GM18868 (cell line): ENCODE data around the gene SCN7A.
"Not testable (repeated sequence)": the region's sequence is repeated elsewhere in the genome, so short reads cannot be mapped to it uniquely, and the experiment has no call there.

Experiments used
- ATAC-seq: cut with Tn5 transposase; IDR thresholded peaks from one replicate; pipeline ENCODE4 v1.9.1; 2021; ENCODE audit warnings: mild to moderate bottlenecking, moderate library complexity; ENCODE audit not compliant: unreplicated experiment

Gene SCN7A

DNA sequence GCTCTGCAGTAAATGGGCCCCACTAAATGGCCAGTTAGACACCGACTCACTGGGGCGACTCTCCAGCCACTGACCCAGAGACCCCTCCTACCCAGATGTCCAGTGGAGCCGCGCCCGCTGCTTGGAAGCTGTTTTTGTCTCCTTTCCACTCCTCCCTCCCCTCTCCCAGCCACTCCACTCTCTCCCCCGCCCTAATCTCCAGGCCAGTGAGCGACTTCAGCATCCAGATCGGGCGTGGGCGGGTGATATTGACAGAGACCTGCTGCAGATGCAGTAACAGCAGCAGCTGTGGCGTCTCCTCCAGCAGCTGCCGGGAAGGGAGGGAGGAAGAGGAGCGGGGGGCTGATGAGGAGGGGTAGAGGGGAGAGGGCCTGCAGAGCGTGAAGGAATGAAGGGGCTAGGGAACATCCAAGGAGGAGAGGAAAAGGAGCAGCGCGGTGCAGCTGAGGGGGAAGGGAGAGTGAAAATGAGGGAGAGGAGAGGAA lies at the start of gene SCN7A:
SCN7A (minus strand) TSS at position 110 of the 485 bp plus-strand sequence. CDS start 16,553 bp downstream, outside the sequence.
- no peak for ATAC-seq

GRCh38 chr2:166539340-166540162 lies 45.5 kb upstream of the SCN7A start:
- ATAC-seq: peak; percentile 97

DNA sequence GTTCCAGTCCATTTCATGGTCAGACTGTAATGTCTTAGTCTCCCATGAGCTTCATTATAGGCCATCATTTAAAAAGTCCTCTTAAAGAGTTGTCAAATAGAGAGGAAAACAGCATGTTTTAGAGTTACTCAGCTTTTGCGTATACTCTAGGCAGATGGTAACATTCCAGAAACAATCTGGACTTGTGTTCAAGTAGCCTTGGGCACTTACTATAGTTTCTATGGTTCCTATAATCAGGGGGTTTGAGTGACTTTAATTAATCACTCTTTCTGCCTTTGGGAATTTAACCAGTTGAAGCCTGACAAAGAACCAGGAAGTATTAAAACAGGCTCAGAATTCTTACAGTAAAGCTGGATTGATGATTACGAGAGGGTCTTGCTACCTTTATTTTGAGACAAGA lies 42.1 kb upstream of the SCN7A start:
- ATAC-seq: no peak

DNA sequence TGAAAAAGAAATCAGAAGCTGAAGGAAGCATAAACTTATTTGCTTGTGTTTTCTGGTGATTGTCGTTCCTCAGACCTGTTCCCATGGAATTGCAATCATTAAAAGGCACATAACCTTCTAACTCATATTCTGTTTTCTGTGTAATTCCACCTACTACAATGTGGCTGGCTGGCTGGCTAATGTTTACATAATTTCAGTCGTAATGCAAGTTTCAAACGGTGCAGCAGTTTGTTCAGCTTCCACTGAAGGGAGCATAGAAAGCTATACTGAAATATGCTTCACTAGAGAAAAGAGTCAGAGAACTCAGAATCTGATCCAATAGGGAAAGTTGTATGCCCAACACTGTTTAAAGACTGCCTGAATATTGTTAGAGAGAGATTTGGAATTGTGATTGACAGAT lies 27.1 kb upstream of the SCN7A start:
- no peak for ATAC-seq

DNA sequence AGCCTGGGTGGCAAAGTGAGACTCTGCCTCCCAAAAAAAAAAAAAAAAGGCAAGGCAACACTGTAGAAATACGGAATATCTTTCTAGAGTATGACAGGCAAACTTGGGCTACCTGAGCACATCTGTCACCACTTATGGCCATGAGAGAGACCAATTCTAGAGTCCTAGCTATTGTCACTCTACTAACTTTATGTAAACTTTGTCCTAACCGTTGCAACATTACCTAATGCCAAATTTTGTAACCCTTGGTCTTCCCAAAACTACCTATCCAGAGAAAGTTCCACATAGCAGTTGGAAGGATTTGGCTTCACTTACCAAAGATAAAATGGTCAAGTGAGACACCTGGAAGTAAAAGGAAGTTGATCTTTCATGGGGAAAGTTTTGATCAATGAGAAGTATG lies 26.6 kb upstream of the SCN7A start:
- no peak for ATAC-seq

- ATAC-seq: no peak
Observed at GRCh38 chr2:166519391-166519962, 25.4 kb upstream of the SCN7A start.

- ATAC-seq: no peak
Observed at GRCh38 chr2:166518634-166519390, 24.8 kb upstream of the SCN7A start.

- ATAC-seq: no peak
Observed at GRCh38 chr2:166517533-166518061, 23.5 kb upstream of the SCN7A start.

- ATAC-seq: no peak
Observed at GRCh38 chr2:166516712-166517303, 22.8 kb upstream of the SCN7A start.

DNA sequence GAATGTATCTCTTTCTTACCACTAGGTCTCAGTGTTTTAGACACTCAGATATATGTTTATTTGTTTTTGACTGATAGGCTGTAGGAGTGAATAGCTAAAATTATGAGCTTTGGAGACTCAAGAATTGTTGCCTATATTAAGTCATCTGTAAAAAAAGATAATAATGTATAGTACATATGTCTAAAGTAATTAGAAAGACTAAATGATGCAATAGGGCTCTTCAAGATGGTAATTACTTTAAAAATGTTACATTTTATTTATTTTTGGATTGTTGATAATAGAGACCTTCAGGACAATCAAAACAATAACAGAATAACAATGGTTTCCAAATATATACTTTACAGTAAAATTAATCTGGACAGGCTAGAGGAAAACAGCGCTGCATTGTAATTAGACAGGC lies 19.9 kb upstream of the SCN7A start:
- ATAC-seq: no peak

DNA sequence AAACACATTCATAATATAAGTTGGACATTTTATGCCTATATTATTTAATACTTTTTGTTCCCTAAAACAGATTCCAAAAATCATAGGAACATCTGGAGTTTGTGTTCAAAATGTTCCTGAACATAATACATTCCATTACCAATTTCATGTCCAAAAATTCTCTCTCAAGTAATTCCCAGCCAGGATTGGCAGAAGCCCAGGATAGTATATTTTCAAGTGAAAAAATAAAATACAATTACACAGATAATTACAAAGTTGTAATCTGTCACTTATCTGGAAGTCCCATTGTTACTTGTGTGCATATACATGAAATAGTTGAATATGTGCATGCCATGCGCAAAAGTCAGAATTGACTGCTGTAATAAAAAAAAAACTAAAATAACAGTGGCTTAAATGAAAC lies 5.2 kb upstream of the SCN7A start:
- no peak for ATAC-seq

- ATAC-seq: no peak
Observed at GRCh38 chr2:166491461-166491860, 2.6 kb downstream of the SCN7A start.

DNA sequence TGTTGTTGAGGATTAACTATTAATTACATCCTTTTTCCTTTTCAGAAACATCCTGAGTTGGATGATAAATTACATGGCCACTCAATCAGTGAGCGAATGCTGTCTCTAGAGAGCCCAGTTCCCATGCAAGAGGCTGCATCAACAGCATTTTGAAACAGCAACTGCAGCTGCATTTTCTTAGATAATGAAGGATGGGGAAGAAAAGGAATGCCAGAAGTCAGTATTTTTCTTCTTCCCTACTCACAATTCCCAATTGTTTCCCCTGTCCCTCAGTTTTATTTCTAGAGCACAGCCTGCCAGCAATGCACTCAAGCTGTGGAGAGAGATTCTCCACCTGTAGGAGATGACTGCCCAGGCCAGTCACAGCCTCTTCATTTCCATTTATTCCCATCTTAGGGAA lies 6.9 kb downstream of the SCN7A start:
- no peak for ATAC-seq

DNA sequence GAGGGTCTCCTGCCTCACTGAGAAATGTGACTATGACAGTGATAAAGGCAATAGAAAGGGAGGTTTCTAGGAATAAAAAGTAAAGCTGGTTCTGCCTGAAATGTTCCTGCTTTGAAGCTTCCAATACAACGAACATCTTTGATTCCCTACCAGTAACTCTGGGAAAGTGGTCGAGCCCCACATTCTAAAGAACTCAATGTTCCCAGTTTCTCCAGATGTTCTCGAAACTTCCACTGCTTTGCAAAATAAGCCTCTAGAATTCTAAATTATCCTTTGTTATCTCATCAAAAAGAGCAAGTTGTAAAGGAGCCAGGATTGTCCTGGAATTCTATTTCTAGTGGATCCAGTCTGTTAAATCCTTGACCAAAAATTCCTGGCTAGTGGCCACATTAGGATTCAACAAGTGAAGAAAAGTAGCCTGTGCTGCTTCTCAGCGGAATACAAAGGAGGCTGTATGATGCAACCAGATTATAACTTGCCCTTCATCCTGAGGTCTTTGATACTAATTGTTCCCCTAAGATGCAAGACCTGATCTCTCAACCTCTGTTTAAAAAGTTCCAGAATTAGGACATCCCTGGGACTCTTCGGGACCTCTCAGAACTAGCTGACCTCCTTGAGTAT lies 8.4 kb downstream of the SCN7A start:
- ATAC-seq: no peak

- ATAC-seq: no peak
Observed at GRCh38 chr2:166472332-166472731, 21.7 kb downstream of the SCN7A start.

DNA sequence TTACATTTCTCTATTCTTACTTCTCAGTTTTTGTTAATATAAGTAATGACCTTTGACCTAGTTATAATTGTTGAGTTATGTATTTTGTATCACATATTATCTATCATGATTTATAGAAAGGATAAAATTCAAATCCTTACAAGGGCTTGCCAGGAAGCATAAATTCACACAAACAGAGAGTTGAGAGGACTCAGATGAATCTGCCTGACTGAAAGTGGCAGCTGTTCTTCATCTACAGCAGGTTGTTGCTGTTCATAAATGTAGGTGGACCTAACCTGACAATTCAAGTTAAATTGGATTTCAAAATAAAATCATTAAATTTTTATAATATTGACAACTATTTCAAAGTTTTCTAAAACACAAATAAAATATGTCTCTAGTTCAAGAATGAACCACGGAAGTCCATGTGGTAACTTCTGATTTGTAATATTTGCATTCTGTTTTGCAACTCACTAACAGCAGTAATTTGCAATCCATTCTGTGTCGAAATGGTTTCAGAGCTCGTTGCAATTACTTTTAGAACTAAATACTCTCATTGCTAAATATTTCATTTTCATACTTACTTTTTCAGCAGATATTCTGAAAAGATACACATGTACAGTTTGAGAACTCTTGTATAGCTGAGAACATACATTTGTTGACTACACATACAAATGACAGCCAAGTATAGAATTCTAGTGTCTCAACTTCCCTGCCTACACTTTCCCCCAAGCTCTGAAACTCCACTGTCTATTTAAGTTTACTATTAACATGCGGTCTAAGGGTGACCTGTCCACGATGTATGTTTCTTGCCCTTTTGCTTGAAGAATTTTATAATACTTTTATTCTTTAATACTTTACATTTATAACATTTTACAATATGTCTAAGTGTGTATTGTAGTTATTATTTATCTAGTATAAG lies 25.7 kb downstream of the SCN7A start:
- ATAC-seq: no peak

DNA sequence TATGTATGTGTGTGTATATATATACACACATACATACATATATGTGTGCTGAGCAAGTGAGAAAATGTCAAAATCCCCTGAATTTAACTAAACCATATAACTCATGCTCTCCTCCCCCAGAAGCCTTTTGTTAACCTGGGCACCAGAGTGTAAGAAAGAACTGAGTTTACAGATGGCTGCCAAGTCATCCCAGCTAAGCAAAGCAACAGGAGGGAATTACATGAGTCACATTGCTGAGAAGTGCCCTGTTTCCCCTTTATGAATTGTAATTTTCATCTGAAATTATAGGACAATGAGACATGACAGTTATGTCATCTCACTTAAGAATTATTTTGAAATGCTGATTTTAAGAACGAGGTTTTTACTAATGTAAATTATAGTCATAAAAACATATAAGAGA lies 29.9 kb downstream of the SCN7A start:
- ATAC-seq: no peak

DNA sequence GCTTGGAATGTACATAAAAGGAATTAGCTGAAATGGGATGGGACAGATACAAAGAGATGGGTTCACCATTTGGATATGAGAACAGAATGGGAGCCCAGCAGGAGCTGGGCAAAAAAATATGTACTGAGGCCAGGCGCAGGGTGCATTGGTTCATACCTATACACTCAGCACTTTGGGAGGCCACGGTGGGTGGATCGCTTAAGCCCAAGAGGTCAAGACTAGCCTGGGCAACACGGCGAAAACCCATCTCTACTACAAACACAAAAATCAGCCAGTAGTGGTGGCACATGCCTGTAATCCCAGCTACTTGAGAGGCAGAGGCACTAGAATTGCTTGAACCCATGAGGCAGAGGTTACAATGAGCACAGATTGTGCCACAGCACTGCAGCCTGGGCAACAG lies 30.4 kb downstream of the SCN7A start:
- no peak for ATAC-seq

DNA sequence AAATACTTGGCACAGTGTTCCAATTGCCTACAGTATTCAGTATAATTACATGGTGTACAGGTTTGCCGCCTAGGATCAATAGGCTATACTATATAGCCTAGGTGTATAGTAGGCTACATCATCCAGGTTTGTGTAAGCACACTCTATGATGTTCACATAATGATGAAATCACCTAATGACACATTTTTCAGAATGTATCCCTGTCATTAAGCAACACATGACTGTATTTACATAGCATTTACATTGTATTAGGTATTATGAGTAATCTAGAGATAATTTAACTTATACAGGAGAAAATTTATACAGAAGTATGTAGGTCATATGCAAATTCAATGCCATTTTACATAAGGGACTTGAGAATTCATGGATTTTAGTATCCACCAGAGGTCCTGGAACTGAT lies 35.4 kb downstream of the SCN7A start:
- ATAC-seq: no peak

DNA sequence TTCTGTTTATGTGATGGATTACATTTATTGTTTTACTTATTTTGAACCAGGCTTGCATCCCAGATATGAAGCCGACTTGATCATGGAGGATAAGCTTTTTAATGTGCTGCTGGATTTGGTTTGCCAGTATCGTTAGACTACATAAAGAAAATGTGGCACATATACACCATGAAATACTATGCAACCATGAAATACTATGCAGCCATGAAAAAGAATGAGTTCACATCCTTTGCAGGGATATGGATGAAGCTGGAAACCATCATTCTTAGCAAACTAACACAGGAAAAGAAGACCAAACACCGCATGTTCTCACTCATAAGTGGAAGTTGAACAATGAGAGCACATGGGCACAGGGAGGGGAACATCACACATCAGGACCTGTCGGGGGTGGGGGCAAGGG lies 38.2 kb downstream of the SCN7A start:
- not testable (repeated sequence) for ATAC-seq
